HepG2 (cell line): ENCODE data around the gene LEPR. TPM values are rescaled to one million over a fixed set of nuclear protein-coding genes. Genes with fewer than 3 reads are reported as not detected.

Source experiments
- EED ChIP-seq: sonication (generic); formaldehyde crosslinking; IDR thresholded peaks from 2 replicates; pipeline ENCODE4 v1.5.0; 2020; ENCODE audit warnings: mild to moderate bottlenecking, missing genetic modification reagents
- HNRNPUL1 ChIP-seq: fragments of 200-400 bp; formaldehyde crosslinking; IDR thresholded peaks from 2 replicates; pipeline ENCODE4 v1.6.1; 2017; ENCODE audit warnings: low read depth, mild to moderate bottlenecking, low read length, moderate library complexity
- MAFK ChIP-seq, 2 experiments: IDR thresholded peaks in 1 of 2; conservative IDR thresholded peaks in 1 of 2; 2 replicates each; pipeline ENCODE4 v1.6.1; 2011; ENCODE audit warnings: improper control_type of control experiment in 2 of 2, low read length in 2 of 2
- MIER2 ChIP-seq: IDR thresholded peaks from 2 replicates; pipeline ENCODE4 v1.6.1; 2016; ENCODE audit warnings: missing biosample characterization, missing genetic modification reagents
- RFX5 ChIP-seq: IDR thresholded peaks from 2 replicates; pipeline ENCODE4 v1.6.1; 2011; ENCODE audit warnings: low read depth, low read length, improper control_type of control experiment
- SP1 ChIP-seq, 2 experiments: fragments of 450-650 bp in 1 of 2; sonication (generic) in 1 of 2; formaldehyde crosslinking in 1 of 2; IDR thresholded peaks; 2 replicates each; pipeline versions ENCODE4 v1.4.0 to v1.6.1; 2016 to 2020; ENCODE audit warnings: missing genetic modification reagents in 1 of 2
- SP4 ChIP-seq: sonication (generic); formaldehyde crosslinking; IDR thresholded peaks from 2 replicates; pipeline ENCODE4 v1.8.1; 2023; ENCODE audit warnings: mild to moderate bottlenecking, missing genetic modification reagents
- SP5 ChIP-seq: IDR thresholded peaks from 2 replicates; pipeline ENCODE4 v1.6.1; 2016; ENCODE audit warnings: low read depth, borderline replicate concordance
- TCF7 ChIP-seq: sonication (generic); IDR thresholded peaks from 2 replicates; pipeline ENCODE4 v1.6.1; 2016; ENCODE audit warnings: antibody characterized with exemption, low read depth
- ZBTB33 ChIP-seq: sonication (generic); formaldehyde crosslinking; IDR thresholded peaks from 2 replicates; pipeline ENCODE4 v1.4.0; 2020; ENCODE audit warnings: missing genetic modification reagents
- ZBTB44 ChIP-seq: sonication (generic); formaldehyde crosslinking; IDR thresholded peaks from 2 replicates; pipeline ENCODE4 v1.4.0; 2020; ENCODE audit warnings: missing genetic modification reagents
- ZMAT3 ChIP-seq: sonication (generic); formaldehyde crosslinking; conservative IDR thresholded peaks from 2 replicates; pipeline ENCODE4 v1.7.0; 2021; ENCODE audit warnings: missing genetic modification reagents
- ZNF256 ChIP-seq: sonication (generic); formaldehyde crosslinking; conservative IDR thresholded peaks from 2 replicates; pipeline ENCODE4 v1.4.0; 2020; ENCODE audit warnings: missing genetic modification reagents
- ZNF318 ChIP-seq: sonication (generic); formaldehyde crosslinking; IDR thresholded peaks from 2 replicates; pipeline ENCODE4 v1.4.0; 2020; ENCODE audit warnings: mild to moderate bottlenecking, missing genetic modification reagents
- ZNF713 ChIP-seq: sonication (generic); formaldehyde crosslinking; IDR thresholded peaks from 2 replicates; pipeline ENCODE4 v1.4.0; 2020; ENCODE audit warnings: mild to moderate bottlenecking, missing genetic modification reagents
- ZSCAN30 ChIP-seq: sonication (generic); formaldehyde crosslinking; IDR thresholded peaks from 2 replicates; pipeline ENCODE4 v1.5.0; 2020; ENCODE audit warnings: mild to moderate bottlenecking, missing genetic modification reagents
- ZZZ3 ChIP-seq: sonication (generic); formaldehyde crosslinking; IDR thresholded peaks from 2 replicates; pipeline ENCODE4 v1.4.0; 2020; ENCODE audit warnings: missing genetic modification reagents, mild to moderate bottlenecking, borderline replicate concordance
- polyA plus RNA-seq, 8 experiments: library from polyadenylated mRNA; depleted of rRNA in 3 of 8; stranded (reverse) in 7 of 8; unstranded in 1 of 8; fragments of >200 nt; fragmentation: Illumina TruSeq in 4 of 8; extraction: Trizol in 4 of 8; gene quantifications; 2 replicates each; pipeline versions ENCODE4 v1.2.1 to v1.2.3, GENCODE V29; 2011 to 2016; ENCODE audit warnings: low read depth in 4 of 8, missing spikeins in 1 of 8, mixed read lengths in 1 of 8; ENCODE audit not compliant: insufficient read depth in 1 of 8
- total RNA-seq, 5 experiments: library from RNA; depleted of rRNA; stranded (reverse); fragments of >200 nt; fragmentation: Illumina TruSeq; extraction: Trizol; gene quantifications; 2 replicates each; pipeline ENCODE4 v1.2.3, GENCODE V29; 2016; ENCODE audit warnings: low read depth in 1 of 5

Gene LEPR
- total and polyA plus RNA-seq, 2 of the 13 experiments (the other 11 are each of a cell fraction or from before 2014, with no cell fraction given) = 0.60 to 1.7 TPM

GRCh38 chr1:65420590-65421350 lies at the start of gene LEPR, which contains the start of gene LEPROT (continued):
- TF ChIP-seq TCF7 = no peak
- TF ChIP-seq ZBTB33 (CRISPR knock-in tag) = 0 out of 2 replicates have a peak, but pooled peaks have one; percentile 24
- TF ChIP-seq ZMAT3 = 0 out of 2 replicates have a peak, but pooled peaks have one; percentile 66
- TF ChIP-seq SP5 (CRISPR knock-in tag) = 0 out of 2 replicates have a peak, but pooled peaks have one; percentile 15
- TF ChIP-seq ZNF256 = no peak
- 0 out of 2 replicates have a peak, but pooled peaks have one; percentile 41 for TF ChIP-seq MIER2 (CRISPR knock-in tag)
- no peak for TF ChIP-seq SP1 (IDR thresholded peaks at IDR 0.05)
- TF ChIP-seq SP1 (CRISPR knock-in tag; IDR thresholded peaks at IDR 0.05) = 0 out of 2 replicates have a peak, but pooled peaks have one; percentile 29
- TF ChIP-seq SP4 (CRISPR knock-in tag) = peak; percentile 79; the same call in 1 of the 2 replicates
- peak; percentile 62; the same call in 1 of the 2 replicates for TF ChIP-seq ZZZ3 (CRISPR knock-in tag)
- peak; percentile 58; the same call in 1 of the 2 replicates for TF ChIP-seq EED
- 0 out of 2 replicates have a peak, but pooled peaks have one; percentile 23 for TF ChIP-seq ZBTB44 (CRISPR knock-in tag)
- 0 out of 2 replicates have a peak, but pooled peaks have one; percentile 61 for TF ChIP-seq ZSCAN30
- TF ChIP-seq MAFK (conservative IDR thresholded peaks at IDR 0.05 in 1 of 2, IDR thresholded peaks at IDR 0.05 in 1 of 2; ENCODE audit: low read length in 2 of 2) = no peak
- TF ChIP-seq ZNF318 (CRISPR knock-in tag) = 0 out of 2 replicates have a peak, but pooled peaks have one; percentile 29
- no peak for TF ChIP-seq HNRNPUL1
- TF ChIP-seq ZNF713 (CRISPR knock-in tag) = no peak
- TF ChIP-seq RFX5 = no peak
